ENCODE measurements around the gene MCF2L. TPM values are rescaled to one million over a fixed set of nuclear protein-coding genes. Genes with fewer than 3 reads are reported as not detected.
"Not testable (repeated sequence)": the region's sequence is repeated elsewhere in the genome, so short reads cannot be mapped to it uniquely, and the experiment has no call there.

The MCF2L gene
- total RNA-seq, 4 donors from 2014 or later, result 46.5 to 89.7 (median 55.0) TPM

DNA sequence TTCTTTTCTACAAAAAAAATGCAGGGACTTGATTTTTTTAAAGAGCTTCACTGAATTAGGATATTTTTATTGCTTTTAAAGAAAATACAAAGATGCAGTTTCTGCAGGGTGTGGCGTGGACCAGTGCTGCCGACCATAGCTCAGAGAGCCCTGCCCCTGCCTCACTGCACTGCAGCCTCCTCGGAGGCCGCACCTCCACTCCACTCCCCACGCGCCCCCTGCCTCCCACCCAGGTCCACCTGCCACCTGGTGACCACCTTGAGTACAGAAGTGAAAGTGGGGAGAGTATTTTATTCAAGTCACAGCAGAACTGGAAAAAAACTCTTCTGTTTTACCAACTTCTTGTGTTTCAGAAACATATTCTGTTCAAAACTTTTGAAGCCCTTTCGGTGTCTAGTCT, 128.6 kb downstream of the MCF2L start:
- no peak overlapping the region for H3K4me3 ChIP-seq (ENCODE audit: low read depth, poor library complexity, severe bottlenecking)
- intact Hi-C loops (cut with DNase I; ENCODE audit: low total_unique reads), result no loop called here
- 67 to 73% methylated on average over 7 of the region's 7 CpGs for WGBS, 2 donors
- TF ChIP-seq POLR2A (IDR thresholded peaks at IDR 0.05), result no peak
- TF ChIP-seq, protein P1, sequence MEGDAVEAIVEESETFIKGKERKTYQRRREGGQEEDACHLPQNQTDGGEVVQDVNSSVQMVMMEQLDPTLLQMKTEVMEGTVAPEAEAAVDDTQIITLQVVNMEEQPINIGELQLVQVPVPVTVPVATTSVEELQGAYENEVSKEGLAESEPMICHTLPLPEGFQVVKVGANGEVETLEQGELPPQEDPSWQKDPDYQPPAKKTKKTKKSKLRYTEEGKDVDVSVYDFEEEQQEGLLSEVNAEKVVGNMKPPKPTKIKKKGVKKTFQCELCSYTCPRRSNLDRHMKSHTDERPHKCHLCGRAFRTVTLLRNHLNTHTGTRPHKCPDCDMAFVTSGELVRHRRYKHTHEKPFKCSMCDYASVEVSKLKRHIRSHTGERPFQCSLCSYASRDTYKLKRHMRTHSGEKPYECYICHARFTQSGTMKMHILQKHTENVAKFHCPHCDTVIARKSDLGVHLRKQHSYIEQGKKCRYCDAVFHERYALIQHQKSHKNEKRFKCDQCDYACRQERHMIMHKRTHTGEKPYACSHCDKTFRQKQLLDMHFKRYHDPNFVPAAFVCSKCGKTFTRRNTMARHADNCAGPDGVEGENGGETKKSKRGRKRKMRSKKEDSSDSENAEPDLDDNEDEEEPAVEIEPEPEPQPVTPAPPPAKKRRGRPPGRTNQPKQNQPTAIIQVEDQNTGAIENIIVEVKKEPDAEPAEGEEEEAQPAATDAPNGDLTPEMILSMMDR (IDR thresholded peaks at IDR 0.05), result no peak
- DNase-seq (ENCODE audit: low spot score in 2 of 2), result no peak

DNA sequence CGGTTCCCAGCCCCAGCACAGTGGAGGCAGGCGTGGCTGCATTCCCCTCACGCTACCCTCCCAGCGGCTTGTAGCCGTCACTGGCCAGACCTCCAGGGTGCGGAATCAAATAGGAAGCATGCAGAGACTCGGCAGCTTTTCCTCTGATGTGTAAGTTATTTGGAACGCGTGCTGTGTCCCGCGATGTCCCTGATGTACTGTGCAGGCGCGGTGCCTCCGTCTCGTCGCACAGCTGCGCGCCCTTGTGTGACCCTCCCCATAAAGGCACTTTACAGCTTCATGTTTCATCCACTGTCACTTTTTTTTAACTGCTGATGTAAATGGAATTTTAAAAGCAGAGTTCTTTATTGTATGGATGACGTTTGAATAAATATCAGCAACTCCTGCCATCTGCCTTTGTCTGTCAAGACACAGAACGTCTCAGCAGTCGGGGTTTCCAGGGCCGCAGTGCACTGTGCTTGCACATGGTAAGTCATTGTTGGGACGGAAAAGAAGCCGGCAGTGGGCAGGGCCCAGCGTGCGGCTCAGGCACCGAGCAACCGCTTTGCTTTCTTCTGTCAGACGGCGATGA, 129.2 kb downstream of the MCF2L start:
- DNase-seq (ENCODE audit: low spot score in 2 of 2), result no peak

DNA sequence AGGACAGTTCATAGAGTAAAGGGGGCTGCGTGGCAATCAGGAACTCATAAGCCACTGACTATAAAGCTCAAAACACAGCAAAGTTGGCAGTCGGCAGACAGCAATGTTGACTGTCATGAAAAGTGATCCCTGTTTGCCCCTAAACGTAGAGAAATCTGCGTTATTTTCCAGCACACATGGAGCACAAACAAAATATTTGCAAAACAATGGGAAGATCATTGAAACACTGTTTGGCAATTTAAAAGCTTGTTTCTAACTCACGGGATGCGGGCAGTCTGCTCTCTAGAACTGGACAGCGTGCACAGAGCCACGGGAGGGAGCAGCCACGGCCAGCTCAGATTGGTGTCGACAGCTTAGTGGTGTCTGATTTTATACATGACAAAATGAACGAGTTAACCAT, 130.1 kb downstream of the MCF2L start:
- intact Hi-C loops (cut with DNase I; ENCODE audit: low total_unique reads), result no loop called here
- TF ChIP-seq, protein P1 (IDR thresholded peaks at IDR 0.05), result no peak
- no peak for TF ChIP-seq POLR2A (IDR thresholded peaks at IDR 0.05)
- WGBS, 2 donors, result 73 to 76% methylated on average over 11 of the region's 11 CpGs
- DNase-seq (ENCODE audit: low spot score in 2 of 2), result no peak
- no peak overlapping the region for H3K4me3 ChIP-seq (ENCODE audit: low read depth, poor library complexity, severe bottlenecking)

More for the DNA sequence above, 129.2 kb downstream of the MCF2L start:
- TF ChIP-seq, protein P1 (IDR thresholded peaks at IDR 0.05), result no peak
- H3K4me3 ChIP-seq (ENCODE audit: low read depth, poor library complexity, severe bottlenecking), result no peak overlapping the region
- 60 to 64% methylated on average over 30 of the region's 30 CpGs for WGBS, 2 donors
- intact Hi-C loops (cut with DNase I; ENCODE audit: low total_unique reads), result no loop called here

DNA sequence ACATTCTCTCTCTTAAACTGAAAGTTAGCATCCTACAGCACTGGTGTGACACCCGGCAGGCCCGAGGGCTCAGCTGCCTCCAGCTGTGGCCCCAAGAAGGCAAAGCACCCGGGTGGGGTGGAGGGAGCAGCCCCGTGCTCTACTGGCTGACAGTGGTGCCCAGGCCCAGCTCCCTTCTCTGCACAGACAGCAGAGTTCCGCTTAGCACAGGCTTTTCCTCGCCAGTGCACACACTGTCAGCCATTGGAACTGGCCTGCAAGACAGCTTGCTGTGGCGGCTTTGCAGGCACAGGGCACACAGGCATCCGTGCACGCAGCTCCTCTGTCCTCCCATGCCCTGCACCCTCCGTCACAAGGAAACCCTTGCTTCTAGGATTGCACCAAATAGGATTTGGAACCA, 133.3 kb downstream of the MCF2L start:
- intact Hi-C loops (cut with DNase I; ENCODE audit: low total_unique reads); DNase-seq (ENCODE audit: low spot score in 2 of 2); H3K4me3 ChIP-seq (ENCODE audit: low read depth, poor library complexity, severe bottlenecking): not testable (repeated sequence)
- WGBS, 2 donors, result 55 to 78% methylated on average over 9 to 10 of the region's 10 CpGs

DNA sequence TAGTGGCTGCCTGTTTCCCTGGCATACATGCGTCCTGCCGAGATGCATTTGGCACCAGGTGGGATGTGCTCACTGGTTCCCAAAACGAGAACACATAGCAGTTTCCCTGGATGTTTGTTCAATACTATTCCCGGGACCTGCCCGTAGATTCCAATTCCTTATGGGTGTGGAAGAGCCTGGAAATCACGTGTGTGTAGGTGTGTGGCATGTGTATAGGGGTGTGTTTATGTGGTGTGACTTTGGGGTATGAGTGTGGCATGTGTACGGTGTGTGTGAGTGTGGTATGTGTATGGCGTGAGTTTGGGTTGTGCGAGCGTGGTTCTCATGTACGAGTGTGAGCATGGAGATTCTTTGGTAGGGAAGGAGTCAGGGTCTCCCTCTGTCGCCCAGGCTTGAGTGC, 133.7 kb downstream of the MCF2L start:
- WGBS, 2 donors, result 77 to 80% methylated on average over 12 of the region's 12 CpGs
- no peak for DNase-seq (ENCODE audit: low spot score in 2 of 2)
- no peak for TF ChIP-seq POLR2A (IDR thresholded peaks at IDR 0.05)
- TF ChIP-seq, protein P1 (IDR thresholded peaks at IDR 0.05), result no peak
- intact Hi-C loops (cut with DNase I; ENCODE audit: low total_unique reads), result no loop called here
- H3K4me3 ChIP-seq (ENCODE audit: low read depth, poor library complexity, severe bottlenecking), result no peak overlapping the region

DNA sequence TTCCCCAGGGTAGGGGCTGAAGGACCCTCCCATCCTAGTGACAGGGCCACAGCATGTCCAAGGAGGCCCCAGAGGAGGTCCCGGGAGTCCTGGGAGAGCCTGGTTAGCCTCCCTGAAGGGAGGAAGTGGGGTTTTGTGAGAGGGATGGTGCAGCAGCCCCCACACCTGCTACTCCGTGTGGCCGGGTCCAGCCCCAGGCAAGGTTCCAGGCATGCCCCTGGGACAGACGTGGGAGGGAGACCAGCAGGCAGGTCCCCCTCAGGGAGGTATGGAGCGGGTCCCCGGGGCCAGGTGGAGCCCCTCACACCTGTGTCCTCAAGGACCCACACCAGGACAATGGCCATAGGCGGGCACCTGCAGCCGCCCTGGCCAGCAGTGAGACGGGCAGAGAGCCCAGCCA, 134.6 kb downstream of the MCF2L start:
- no peak overlapping the region for H3K4me3 ChIP-seq (ENCODE audit: low read depth, poor library complexity, severe bottlenecking)
- no peak for TF ChIP-seq POLR2A (IDR thresholded peaks at IDR 0.05)
- intact Hi-C loops (cut with DNase I; ENCODE audit: low total_unique reads), result no loop called here
- WGBS, 2 donors, result 43 to 67% methylated on average over 4 to 9 of the region's 9 CpGs
- no peak for DNase-seq (ENCODE audit: low spot score in 2 of 2)
